Measurements from ENCODE around the gene PHLPP1.
A peak's percentile ranks its signal among the peaks of the same experiment; 100 is the strongest.
"Not testable (repeated sequence)": the region's sequence is repeated elsewhere in the genome, so short reads cannot be mapped to it uniquely, and the experiment has no call there.

Gene PHLPP1

GRCh38 chr18:62797329-62797728 lies 82.0 kb downstream of the PHLPP1 start:
- Histone ChIP-seq H3K27ac (ENCODE audit: low read depth, low read length) (no peak overlapping the region), H3K9ac (ENCODE audit: low read length in 5 of 5) (no peak overlapping the region), H3K9me3 (ENCODE audit: control insufficient read depth in 5 of 5, low read length in 5 of 5) (no peaks in the 10 kb centered on the region), H3K4me3 (ENCODE audit: low read depth in 1 of 5, low read length in 5 of 5) (no peak overlapping the region), H3K27me3 (ENCODE audit: control insufficient read depth in 5 of 5, insufficient read depth in 4 of 5, low read length in 5 of 5) (no peaks in the 10 kb centered on the region), H3K4me1 (ENCODE audit: control insufficient read depth in 5 of 5, insufficient read depth in 5 of 5, low read length in 5 of 5) (peaks cover 0 to 13% (median 5%) of the 10 kb centered on the region in 5 donors), H3K36me3 (ENCODE audit: control insufficient read depth in 5 of 5, insufficient read depth in 5 of 5, low read length in 5 of 5) (no peaks in the 10 kb centered on the region)

DNA sequence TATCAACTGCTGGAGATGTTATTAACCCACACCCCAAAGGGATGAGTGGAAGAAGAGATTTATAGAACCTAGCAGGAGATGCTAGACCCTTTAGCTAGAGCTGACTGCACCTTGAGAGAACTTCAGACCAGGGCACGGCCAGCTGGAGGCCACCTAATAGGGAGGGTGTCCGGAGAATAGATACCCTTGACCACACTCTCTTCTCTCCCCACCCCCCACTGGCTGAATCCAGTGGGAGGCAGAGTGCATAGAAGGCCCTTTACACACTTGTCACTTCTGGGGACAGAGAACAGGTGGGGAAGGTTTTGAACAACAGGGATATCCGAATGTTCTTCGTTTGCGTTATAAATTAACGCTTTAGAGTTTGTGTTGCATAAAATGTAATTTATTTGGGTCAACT lies 84.6 kb downstream of the PHLPP1 start:
- Histone ChIP-seq H3K36me3 (ENCODE audit: control insufficient read depth in 5 of 5, insufficient read depth in 5 of 5, low read length in 5 of 5) (no peaks in the 10 kb centered on the region), H3K9ac (ENCODE audit: low read length in 5 of 5) (no peak overlapping the region), H3K4me1 (ENCODE audit: control insufficient read depth in 5 of 5, insufficient read depth in 5 of 5, low read length in 5 of 5) (peaks cover 0 to 16% (median 5%) of the 10 kb centered on the region in 5 donors), H3K4me3 (ENCODE audit: low read depth in 1 of 5, low read length in 5 of 5) (no peak overlapping the region), H3K9me3 (ENCODE audit: control insufficient read depth in 5 of 5, low read length in 5 of 5) (no peaks in the 10 kb centered on the region), H3K27me3 (ENCODE audit: control insufficient read depth in 5 of 5, insufficient read depth in 4 of 5, low read length in 5 of 5) (no peaks in the 10 kb centered on the region), H3K27ac (ENCODE audit: low read depth, low read length) (no peak overlapping the region)

GRCh38 chr18:62802523-62802922 lies 87.2 kb downstream of the PHLPP1 start:
- no peaks in the 10 kb centered on the region for H3K27me3 ChIP-seq (ENCODE audit: control insufficient read depth in 5 of 5, insufficient read depth in 4 of 5, low read length in 5 of 5)
- peaks cover 0 to 6% (median 3%) of the 10 kb centered on the region in 5 donors for H3K4me1 ChIP-seq (ENCODE audit: control insufficient read depth in 5 of 5, insufficient read depth in 5 of 5, low read length in 5 of 5)
- no peak overlapping the region for H3K27ac ChIP-seq (ENCODE audit: low read depth, low read length)
- no peak overlapping the region for H3K9ac ChIP-seq (ENCODE audit: low read length in 5 of 5)
- H3K9me3 ChIP-seq (ENCODE audit: control insufficient read depth in 5 of 5, low read length in 5 of 5) = no peaks in the 10 kb centered on the region
- no peak overlapping the region for H3K4me3 ChIP-seq (ENCODE audit: low read depth in 1 of 5, low read length in 5 of 5)
- no peaks in the 10 kb centered on the region for H3K36me3 ChIP-seq (ENCODE audit: control insufficient read depth in 5 of 5, insufficient read depth in 5 of 5, low read length in 5 of 5)

DNA sequence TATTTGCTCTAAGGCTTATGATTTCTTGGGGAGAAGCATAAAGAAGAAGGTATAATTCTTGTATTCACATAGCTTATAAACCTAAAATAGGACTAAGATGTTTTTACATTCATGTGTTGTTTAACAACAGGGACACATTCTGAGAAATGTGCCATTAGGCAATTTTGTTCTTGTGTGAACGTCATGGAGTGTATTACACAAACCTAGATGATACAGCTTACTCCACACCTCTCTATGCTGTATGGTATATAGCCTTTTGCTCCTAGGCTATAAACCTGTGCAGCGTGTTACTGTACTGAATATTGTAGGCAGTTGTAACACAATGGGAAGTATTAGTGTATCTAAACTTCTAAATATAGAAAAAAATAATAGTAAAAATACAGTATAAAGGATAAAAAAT lies 92.1 kb downstream of the PHLPP1 start:
- Histone ChIP-seq H3K27me3 (ENCODE audit: control insufficient read depth in 5 of 5, insufficient read depth in 4 of 5, low read length in 5 of 5) (no peaks in the 10 kb centered on the region), H3K36me3 (ENCODE audit: control insufficient read depth in 5 of 5, insufficient read depth in 5 of 5, low read length in 5 of 5) (no peaks in the 10 kb centered on the region), H3K9ac (ENCODE audit: low read length in 5 of 5) (no peak overlapping the region), H3K9me3 (ENCODE audit: control insufficient read depth in 5 of 5, low read length in 5 of 5) (no peaks in the 10 kb centered on the region), H3K27ac (ENCODE audit: low read depth, low read length) (no peak overlapping the region), H3K4me1 (ENCODE audit: control insufficient read depth in 5 of 5, insufficient read depth in 5 of 5, low read length in 5 of 5) (peaks cover 0 to 9% (median 4%) of the 10 kb centered on the region in 5 donors), H3K4me3 (ENCODE audit: low read depth in 1 of 5, low read length in 5 of 5) (no peak overlapping the region)

GRCh38 chr18:62808123-62808522 lies 92.8 kb downstream of the PHLPP1 start:
- Histone ChIP-seq H3K4me1 (ENCODE audit: control insufficient read depth in 5 of 5, insufficient read depth in 5 of 5, low read length in 5 of 5) (peaks cover 0 to 9% (median 7%) of the 10 kb centered on the region in 5 donors), H3K27ac (ENCODE audit: low read depth, low read length) (no peak overlapping the region), H3K9me3 (ENCODE audit: control insufficient read depth in 5 of 5, low read length in 5 of 5) (no peaks in the 10 kb centered on the region), H3K9ac (ENCODE audit: low read length in 5 of 5) (no peak overlapping the region), H3K27me3 (ENCODE audit: control insufficient read depth in 5 of 5, insufficient read depth in 4 of 5, low read length in 5 of 5) (no peaks in the 10 kb centered on the region), H3K4me3 (ENCODE audit: low read depth in 1 of 5, low read length in 5 of 5) (no peak overlapping the region), H3K36me3 (ENCODE audit: control insufficient read depth in 5 of 5, insufficient read depth in 5 of 5, low read length in 5 of 5) (no peaks in the 10 kb centered on the region)

DNA sequence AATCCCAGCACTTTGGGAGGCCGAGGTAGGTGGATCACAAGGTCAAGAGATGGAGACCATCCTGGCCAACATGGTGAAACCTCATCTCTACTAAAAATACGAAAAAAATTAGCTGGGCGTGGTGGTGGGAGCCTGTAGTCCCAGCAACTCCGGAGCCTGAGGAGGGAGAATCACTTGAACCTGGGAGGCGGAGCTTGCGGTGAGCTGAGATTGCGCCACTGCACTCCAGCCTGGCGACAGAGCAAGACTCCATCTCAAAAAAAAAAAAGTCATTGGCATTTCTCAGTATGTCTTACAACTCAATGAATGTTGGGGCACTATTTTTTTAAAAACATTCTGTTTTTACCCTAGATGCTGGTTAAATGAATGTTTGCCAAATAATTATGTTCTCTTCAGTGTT lies 94.1 kb downstream of the PHLPP1 start:
- H3K27ac ChIP-seq (ENCODE audit: low read depth, low read length); H3K27me3 ChIP-seq (ENCODE audit: control insufficient read depth in 5 of 5, insufficient read depth in 4 of 5, low read length in 5 of 5); H3K9me3 ChIP-seq (ENCODE audit: control insufficient read depth in 5 of 5, low read length in 5 of 5): not testable (repeated sequence)

DNA sequence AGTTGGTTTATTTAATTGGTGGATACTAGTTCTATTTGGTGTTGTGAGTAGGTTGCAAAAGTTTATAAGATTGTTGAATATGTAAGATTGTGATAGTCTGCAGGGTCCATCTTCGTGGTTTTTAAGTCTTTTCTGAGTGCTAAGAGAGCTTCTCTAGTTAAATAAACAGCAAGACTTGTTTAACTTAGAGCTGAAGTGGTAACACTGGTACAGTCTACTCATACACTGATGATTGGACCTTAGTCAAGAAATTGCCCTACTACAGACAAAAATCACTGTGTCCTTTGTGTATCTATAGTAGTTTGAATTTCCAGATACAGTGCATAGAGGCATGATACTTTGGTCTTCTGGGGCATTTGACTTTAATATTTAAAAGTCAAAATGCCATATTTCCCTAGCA lies 94.6 kb downstream of the PHLPP1 start:
- Histone ChIP-seq H3K4me3 (ENCODE audit: low read depth in 1 of 5, low read length in 5 of 5) (no peak overlapping the region), H3K36me3 (ENCODE audit: control insufficient read depth in 5 of 5, insufficient read depth in 5 of 5, low read length in 5 of 5) (no peaks in the 10 kb centered on the region), H3K9me3 (ENCODE audit: control insufficient read depth in 5 of 5, low read length in 5 of 5) (no peaks in the 10 kb centered on the region), H3K9ac (ENCODE audit: low read length in 5 of 5) (no peak overlapping the region), H3K27ac (ENCODE audit: low read depth, low read length) (no peak overlapping the region), H3K4me1 (ENCODE audit: control insufficient read depth in 5 of 5, insufficient read depth in 5 of 5, low read length in 5 of 5) (peaks cover 0 to 18% (median 11%) of the 10 kb centered on the region in 5 donors), H3K27me3 (ENCODE audit: control insufficient read depth in 5 of 5, insufficient read depth in 4 of 5, low read length in 5 of 5) (no peaks in the 10 kb centered on the region)

More for the DNA sequence above, 94.1 kb downstream of the PHLPP1 start:
- H3K9ac ChIP-seq (ENCODE audit: low read length in 5 of 5); H3K4me3 ChIP-seq (ENCODE audit: low read depth in 1 of 5, low read length in 5 of 5); H3K36me3 ChIP-seq (ENCODE audit: control insufficient read depth in 5 of 5, insufficient read depth in 5 of 5, low read length in 5 of 5): not testable (repeated sequence)
- H3K4me1 ChIP-seq (ENCODE audit: control insufficient read depth in 5 of 5, insufficient read depth in 5 of 5, low read length in 5 of 5) = peaks cover 0 to 14% (median 9%) of the 10 kb centered on the region in 5 donors

DNA sequence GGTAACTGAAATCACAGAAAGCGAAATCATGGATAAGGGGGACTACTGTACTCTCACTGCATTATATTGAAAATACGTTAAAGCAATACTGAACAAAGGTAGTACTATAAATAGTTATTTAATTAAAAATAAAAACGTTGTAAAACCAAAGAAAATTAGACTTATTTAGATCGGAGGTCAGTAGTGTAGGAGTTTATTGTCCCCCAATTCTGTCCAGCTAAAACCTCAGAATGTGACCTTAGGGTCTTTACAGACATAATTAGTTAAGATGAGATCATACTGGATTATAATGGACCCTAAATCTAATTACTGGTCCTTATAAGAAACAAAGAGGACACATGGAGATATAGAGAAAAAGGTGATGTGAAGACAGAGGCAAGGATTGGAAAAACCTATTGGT lies 95.3 kb downstream of the PHLPP1 start:
- Histone ChIP-seq H3K27ac (ENCODE audit: low read depth, low read length) (no peak overlapping the region), H3K36me3 (ENCODE audit: control insufficient read depth in 5 of 5, insufficient read depth in 5 of 5, low read length in 5 of 5) (no peaks in the 10 kb centered on the region), H3K4me3 (ENCODE audit: low read depth in 1 of 5, low read length in 5 of 5) (no peak overlapping the region), H3K9me3 (ENCODE audit: control insufficient read depth in 5 of 5, low read length in 5 of 5) (no peaks in the 10 kb centered on the region), H3K9ac (ENCODE audit: low read length in 5 of 5) (no peak overlapping the region), H3K27me3 (ENCODE audit: control insufficient read depth in 5 of 5, insufficient read depth in 4 of 5, low read length in 5 of 5) (no peaks in the 10 kb centered on the region), H3K4me1 (ENCODE audit: control insufficient read depth in 5 of 5, insufficient read depth in 5 of 5, low read length in 5 of 5) (peaks cover 0 to 18% (median 11%) of the 10 kb centered on the region in 5 donors)

- no peaks in the 10 kb centered on the region for H3K9me3 ChIP-seq (ENCODE audit: control insufficient read depth in 5 of 5, low read length in 5 of 5)
- H3K4me3 ChIP-seq (ENCODE audit: low read depth in 1 of 5, low read length in 5 of 5) = no peak overlapping the region
- H3K36me3 ChIP-seq (ENCODE audit: control insufficient read depth in 5 of 5, insufficient read depth in 5 of 5, low read length in 5 of 5) = no peaks in the 10 kb centered on the region
- peak overlapping the region in 1 of 5 donors; percentile 13 for H3K9ac ChIP-seq (ENCODE audit: low read length in 5 of 5)
- no peaks in the 10 kb centered on the region for H3K27me3 ChIP-seq (ENCODE audit: control insufficient read depth in 5 of 5, insufficient read depth in 4 of 5, low read length in 5 of 5)
- H3K4me1 ChIP-seq (ENCODE audit: control insufficient read depth in 5 of 5, insufficient read depth in 5 of 5, low read length in 5 of 5) = peaks cover 0 to 18% (median 11%) of the 10 kb centered on the region in 5 donors
- no peak overlapping the region for H3K27ac ChIP-seq (ENCODE audit: low read depth, low read length)
These were observed 96.3 kb downstream of the PHLPP1 start for GRCh38 chr18:62811674-62812073.

- Histone ChIP-seq H3K4me3 (ENCODE audit: low read depth in 1 of 5, low read length in 5 of 5) (no peak overlapping the region), H3K9ac (ENCODE audit: low read length in 5 of 5) (no peak overlapping the region), H3K27me3 (ENCODE audit: control insufficient read depth in 5 of 5, insufficient read depth in 4 of 5, low read length in 5 of 5) (no peaks in the 10 kb centered on the region), H3K4me1 (ENCODE audit: control insufficient read depth in 5 of 5, insufficient read depth in 5 of 5, low read length in 5 of 5) (peaks cover 0 to 18% (median 11%) of the 10 kb centered on the region in 5 donors), H3K9me3 (ENCODE audit: control insufficient read depth in 5 of 5, low read length in 5 of 5) (no peaks in the 10 kb centered on the region), H3K27ac (ENCODE audit: low read depth, low read length) (no peak overlapping the region), H3K36me3 (ENCODE audit: control insufficient read depth in 5 of 5, insufficient read depth in 5 of 5, low read length in 5 of 5) (no peaks in the 10 kb centered on the region)
These were observed 96.9 kb downstream of the PHLPP1 start for GRCh38 chr18:62812242-62812641.

DNA sequence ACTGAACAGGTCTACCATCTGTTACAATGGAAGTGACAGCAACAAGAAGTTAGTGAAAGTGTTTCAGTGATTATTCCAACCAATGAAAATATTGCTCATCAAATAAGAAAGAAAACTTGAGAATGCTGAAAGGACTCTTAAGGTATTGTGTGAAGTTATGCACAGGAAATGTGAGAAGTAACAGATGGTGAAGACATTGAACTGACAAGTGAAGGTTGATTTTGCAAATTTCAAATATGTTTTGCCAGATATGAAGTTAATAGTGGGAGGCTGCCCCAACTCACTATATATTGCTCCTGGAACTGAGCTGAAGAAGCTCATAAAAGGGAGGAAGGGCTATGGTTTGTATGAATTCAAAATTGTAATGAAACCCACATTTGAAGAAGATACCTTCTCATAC lies 97.5 kb downstream of the PHLPP1 start:
- Histone ChIP-seq H3K27ac (ENCODE audit: low read depth, low read length) (no peak overlapping the region), H3K4me3 (ENCODE audit: low read depth in 1 of 5, low read length in 5 of 5) (no peak overlapping the region), H3K9me3 (ENCODE audit: control insufficient read depth in 5 of 5, low read length in 5 of 5) (no peaks in the 10 kb centered on the region), H3K27me3 (ENCODE audit: control insufficient read depth in 5 of 5, insufficient read depth in 4 of 5, low read length in 5 of 5) (no peaks in the 10 kb centered on the region), H3K9ac (ENCODE audit: low read length in 5 of 5) (no peak overlapping the region), H3K4me1 (ENCODE audit: control insufficient read depth in 5 of 5, insufficient read depth in 5 of 5, low read length in 5 of 5) (peaks cover 0 to 18% (median 11%) of the 10 kb centered on the region in 5 donors), H3K36me3 (ENCODE audit: control insufficient read depth in 5 of 5, insufficient read depth in 5 of 5, low read length in 5 of 5) (no peaks in the 10 kb centered on the region)

All from subcutaneous abdominal adipose tissue (tissue), 5 donors.